ENCODE results near the gene GHRL.
"Not testable (repeated sequence)": the region's sequence is repeated elsewhere in the genome, so short reads cannot be mapped to it uniquely, and the experiment has no call there.

GHRL gene

DNA sequence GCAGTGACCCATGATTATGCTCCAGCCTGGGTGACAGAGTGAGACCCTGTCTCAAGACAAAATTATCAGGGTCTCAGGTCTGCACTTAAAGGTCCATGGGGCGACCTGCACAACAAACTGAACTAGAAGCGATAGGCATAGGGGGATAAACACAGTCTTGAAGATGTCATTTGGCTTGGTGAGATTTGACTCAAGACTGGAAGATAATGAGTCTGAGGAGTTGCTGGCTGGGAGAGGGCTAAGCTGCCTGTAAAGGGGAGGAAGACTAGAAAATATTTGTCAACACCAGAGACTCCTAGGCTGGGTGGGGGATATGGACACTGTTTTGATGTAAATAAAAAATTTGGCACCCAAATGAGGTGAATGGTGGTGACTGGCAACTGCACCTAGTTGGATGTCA, 19.8 kb downstream of the GHRL start:
- no peak for DNase-seq (ENCODE audit: extremely low read depth, insufficient read length)
- Histone ChIP-seq H3K27me3 (replicated peaks; ENCODE audit: control insufficient read depth, insufficient read depth, low read length) (no peaks in the 10 kb centered on the region), H3K36me3 (ENCODE audit: control insufficient read depth, insufficient read depth, low read length) (peaks cover 30% of the 10 kb centered on the region), H3K4me3 (replicated peaks; ENCODE audit: low read depth, low read length) (no peak overlapping the region)
- TF ChIP-seq, protein P1, sequence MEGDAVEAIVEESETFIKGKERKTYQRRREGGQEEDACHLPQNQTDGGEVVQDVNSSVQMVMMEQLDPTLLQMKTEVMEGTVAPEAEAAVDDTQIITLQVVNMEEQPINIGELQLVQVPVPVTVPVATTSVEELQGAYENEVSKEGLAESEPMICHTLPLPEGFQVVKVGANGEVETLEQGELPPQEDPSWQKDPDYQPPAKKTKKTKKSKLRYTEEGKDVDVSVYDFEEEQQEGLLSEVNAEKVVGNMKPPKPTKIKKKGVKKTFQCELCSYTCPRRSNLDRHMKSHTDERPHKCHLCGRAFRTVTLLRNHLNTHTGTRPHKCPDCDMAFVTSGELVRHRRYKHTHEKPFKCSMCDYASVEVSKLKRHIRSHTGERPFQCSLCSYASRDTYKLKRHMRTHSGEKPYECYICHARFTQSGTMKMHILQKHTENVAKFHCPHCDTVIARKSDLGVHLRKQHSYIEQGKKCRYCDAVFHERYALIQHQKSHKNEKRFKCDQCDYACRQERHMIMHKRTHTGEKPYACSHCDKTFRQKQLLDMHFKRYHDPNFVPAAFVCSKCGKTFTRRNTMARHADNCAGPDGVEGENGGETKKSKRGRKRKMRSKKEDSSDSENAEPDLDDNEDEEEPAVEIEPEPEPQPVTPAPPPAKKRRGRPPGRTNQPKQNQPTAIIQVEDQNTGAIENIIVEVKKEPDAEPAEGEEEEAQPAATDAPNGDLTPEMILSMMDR (IDR thresholded peaks at IDR 0.05; ENCODE audit: insufficient read depth, low read length, poor library complexity, severe bottlenecking) = no peak

DNA sequence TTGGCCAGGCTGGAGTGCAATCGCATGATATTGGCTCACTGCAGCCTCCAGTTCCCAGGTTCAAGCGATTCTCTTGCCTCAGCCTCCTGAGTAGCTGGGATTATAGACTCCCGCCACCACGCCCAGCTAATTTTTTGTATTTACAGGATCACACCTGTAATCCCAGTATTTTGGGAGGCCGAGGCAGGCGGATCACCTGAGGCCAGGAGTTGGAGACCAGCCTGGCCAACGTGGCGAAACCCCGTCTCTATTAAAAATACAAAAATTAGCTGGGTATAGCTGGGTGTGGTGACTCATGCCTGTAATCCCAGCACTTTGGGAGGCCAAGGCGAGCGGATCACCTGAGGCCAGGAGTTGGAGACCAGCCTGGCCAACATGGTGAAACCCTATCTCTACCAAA, 20.3 kb downstream of the GHRL start:
- DNase-seq (ENCODE audit: extremely low read depth, insufficient read length) = not testable (repeated sequence)

DNA sequence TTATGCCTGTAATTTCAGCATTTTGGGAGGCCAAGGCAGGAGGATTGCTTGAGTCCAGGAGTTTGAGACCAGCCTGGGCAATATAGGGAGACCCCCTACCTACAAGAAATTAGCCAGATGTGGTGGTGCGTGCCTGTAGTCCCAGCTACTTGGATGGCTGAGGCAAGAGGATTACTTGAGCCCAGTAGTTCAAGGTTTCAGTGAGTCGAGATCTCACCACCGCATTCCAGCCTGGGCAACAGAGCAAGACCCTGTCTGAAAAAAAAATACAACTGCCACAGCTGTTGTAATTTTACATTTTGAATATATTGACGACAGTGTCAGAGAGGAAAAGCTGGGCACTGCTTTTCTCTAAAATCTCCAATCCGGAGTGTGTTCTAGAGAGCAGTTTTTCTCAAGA, 23.3 kb downstream of the GHRL start:
- Histone ChIP-seq H3K36me3 (ENCODE audit: control insufficient read depth, insufficient read depth, low read length) (peaks cover 24% of the 10 kb centered on the region), H3K4me3 (replicated peaks; ENCODE audit: low read depth, low read length) (no peak overlapping the region), H3K27me3 (replicated peaks; ENCODE audit: control insufficient read depth, insufficient read depth, low read length) (no peaks in the 10 kb centered on the region)
- no peak for DNase-seq (ENCODE audit: extremely low read depth, insufficient read length)
- TF ChIP-seq, protein P1 (IDR thresholded peaks at IDR 0.05; ENCODE audit: insufficient read depth, low read length, poor library complexity, severe bottlenecking) = no peak

More for the DNA sequence above, 20.3 kb downstream of the GHRL start:
- H3K4me3 ChIP-seq (replicated peaks; ENCODE audit: low read depth, low read length); H3K27me3 ChIP-seq (replicated peaks; ENCODE audit: control insufficient read depth, insufficient read depth, low read length): not testable (repeated sequence)
- H3K36me3 ChIP-seq (ENCODE audit: control insufficient read depth, insufficient read depth, low read length) = peaks cover 30% of the 10 kb centered on the region

DNA sequence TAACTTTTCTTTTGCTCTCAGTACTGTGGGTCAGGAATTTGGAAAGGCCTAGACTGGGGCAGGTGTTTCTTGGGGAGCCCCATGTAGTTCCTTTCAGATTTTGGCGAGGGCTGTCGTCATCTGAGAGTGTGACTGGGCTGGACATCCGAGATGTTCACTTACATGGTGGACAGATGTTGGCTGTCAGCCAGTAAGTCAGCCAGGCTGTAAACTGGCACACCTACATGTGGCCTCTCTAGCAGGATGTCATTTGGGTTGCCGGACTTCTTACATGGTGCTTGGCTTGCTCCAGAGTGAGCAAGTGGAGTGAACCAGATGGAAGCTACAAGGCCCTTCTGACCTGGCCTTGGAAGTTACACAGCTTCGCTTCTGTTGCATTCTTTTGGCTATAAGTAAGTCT, 23.8 kb downstream of the GHRL start:
- H3K36me3 ChIP-seq (ENCODE audit: control insufficient read depth, insufficient read depth, low read length) = peaks cover 24% of the 10 kb centered on the region
- TF ChIP-seq, protein P1 (IDR thresholded peaks at IDR 0.05; ENCODE audit: insufficient read depth, low read length, poor library complexity, severe bottlenecking) = no peak
- DNase-seq (ENCODE audit: extremely low read depth, insufficient read length) = no peak
- H3K4me3 ChIP-seq (replicated peaks; ENCODE audit: low read depth, low read length) = no peak overlapping the region
- H3K27me3 ChIP-seq (replicated peaks; ENCODE audit: control insufficient read depth, insufficient read depth, low read length) = no peaks in the 10 kb centered on the region

DNA sequence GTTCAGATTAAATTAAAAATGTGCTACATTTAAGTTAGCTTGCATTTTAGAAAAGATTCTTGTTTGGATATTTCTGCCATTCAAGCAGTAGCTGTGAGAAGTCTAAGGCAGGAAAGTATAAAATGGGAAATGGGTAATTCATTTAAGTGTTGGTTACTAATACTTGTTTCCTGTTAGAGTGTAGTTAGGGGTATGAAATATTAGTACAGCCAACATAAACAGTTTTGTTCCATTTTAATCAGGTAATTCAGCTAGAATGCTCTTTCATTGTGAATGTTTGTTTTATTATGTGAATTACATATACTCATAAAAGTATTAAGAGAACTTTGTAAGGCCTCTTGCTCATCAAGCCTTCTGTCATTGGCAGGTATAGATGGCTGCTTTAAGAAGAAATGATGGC, 24.6 kb downstream of the GHRL start:
- TF ChIP-seq, protein P1 (IDR thresholded peaks at IDR 0.05; ENCODE audit: insufficient read depth, low read length, poor library complexity, severe bottlenecking) = no peak
- Histone ChIP-seq H3K27me3 (replicated peaks; ENCODE audit: control insufficient read depth, insufficient read depth, low read length) (no peaks in the 10 kb centered on the region), H3K4me3 (replicated peaks; ENCODE audit: low read depth, low read length) (no peak overlapping the region), H3K36me3 (ENCODE audit: control insufficient read depth, insufficient read depth, low read length) (peaks cover 24% of the 10 kb centered on the region)
- DNase-seq (ENCODE audit: extremely low read depth, insufficient read length) = no peak

DNA sequence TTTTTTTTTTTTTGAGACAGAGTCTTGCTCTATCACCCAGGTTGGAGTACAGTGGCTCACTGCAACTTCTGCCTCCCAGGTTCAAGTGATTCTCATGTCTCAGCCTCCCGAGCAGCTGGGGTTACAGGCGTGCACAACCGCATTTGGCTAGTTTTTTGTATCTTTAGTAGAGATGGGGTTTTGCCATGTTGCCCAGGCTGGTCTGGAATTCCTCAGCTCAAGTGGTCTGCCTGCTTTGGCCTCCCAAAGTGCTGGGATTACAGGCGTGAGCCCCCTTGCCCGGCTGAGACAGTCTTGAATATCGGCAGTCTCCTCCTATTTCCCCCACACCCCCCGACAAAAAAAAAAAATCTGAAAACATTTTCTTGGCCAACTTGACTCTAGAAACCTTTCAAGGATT, 25.8 kb downstream of the GHRL start:
- H3K27me3 ChIP-seq (replicated peaks; ENCODE audit: control insufficient read depth, insufficient read depth, low read length); DNase-seq (ENCODE audit: extremely low read depth, insufficient read length); H3K4me3 ChIP-seq (replicated peaks; ENCODE audit: low read depth, low read length): not testable (repeated sequence)
- peaks cover 24% of the 10 kb centered on the region for H3K36me3 ChIP-seq (ENCODE audit: control insufficient read depth, insufficient read depth, low read length)

DNA sequence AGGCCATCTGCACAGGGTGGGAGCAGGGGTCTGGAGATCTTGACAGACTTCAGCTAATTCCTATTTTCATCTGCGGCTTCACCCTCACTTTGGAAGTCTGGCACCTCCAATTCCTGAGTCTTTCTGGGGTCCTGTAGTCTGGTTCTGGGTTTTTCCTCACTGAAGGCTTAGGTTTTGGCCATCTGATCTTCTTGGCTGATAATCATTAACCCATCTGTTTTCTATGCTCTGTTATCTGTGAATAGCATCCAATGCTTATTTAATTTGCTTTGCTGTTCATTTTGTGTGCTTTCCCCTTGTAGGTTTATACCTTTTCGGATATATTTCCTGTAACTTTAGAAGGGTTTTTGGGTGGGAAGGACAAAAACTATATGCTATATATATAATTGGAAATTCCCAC, 26.9 kb downstream of the GHRL start:
- TF ChIP-seq, protein P1 (IDR thresholded peaks at IDR 0.05; ENCODE audit: insufficient read depth, low read length, poor library complexity, severe bottlenecking) = no peak
- H3K27me3 ChIP-seq (replicated peaks; ENCODE audit: control insufficient read depth, insufficient read depth, low read length) = no peaks in the 10 kb centered on the region
- H3K4me3 ChIP-seq (replicated peaks; ENCODE audit: low read depth, low read length) = no peak overlapping the region
- no peak for DNase-seq (ENCODE audit: extremely low read depth, insufficient read length)
- peaks cover 29% of the 10 kb centered on the region for H3K36me3 ChIP-seq (ENCODE audit: control insufficient read depth, insufficient read depth, low read length)

All from GM06990 (cell line).